Endodermal cell (in vitro differentiated cells): Measurements from ENCODE around the gene GABRG3. TPM values are rescaled to one million over a fixed set of nuclear protein-coding genes. Genes with fewer than 3 reads are reported as not detected.

Experiments used
- DNase-seq: peaks from one replicate; pipeline ENCODE4 v3.0.0-alpha.2; 2017
- H3K27ac ChIP-seq: 2 replicates; pipeline ENCODE4 v1.5.1; 2013; ENCODE audit warnings: mild to moderate bottlenecking, low read depth, low read length, moderate library complexity
- H3K27me3 ChIP-seq: 2 replicates; pipeline ENCODE4 v1.6.1; 2013; ENCODE audit warnings: mild to moderate bottlenecking, low read length, moderate library complexity; ENCODE audit not compliant: insufficient read depth, control insufficient read depth, poor library complexity, severe bottlenecking
- H3K36me3 ChIP-seq: 2 replicates; pipeline ENCODE4 v1.7.0; 2013; ENCODE audit warnings: mild to moderate bottlenecking, low read length, moderate library complexity; ENCODE audit not compliant: control insufficient read depth, insufficient read depth
- H3K4me1 ChIP-seq: one replicate; pipeline ENCODE4 v1.7.0; 2013; ENCODE audit warnings: low read length; ENCODE audit not compliant: control insufficient read depth, insufficient read depth
- H3K4me3 ChIP-seq: 2 replicates; pipeline ENCODE4 v1.5.1; 2013; ENCODE audit warnings: mild to moderate bottlenecking, low read length, moderate library complexity
- H3K9ac ChIP-seq: 2 replicates; pipeline ENCODE4 v1.6.1; 2013; ENCODE audit warnings: mild to moderate bottlenecking, low read length, moderate library complexity; ENCODE audit not compliant: poor library complexity, severe bottlenecking; ENCODE audit errors: extremely low read depth
- H3K9me3 ChIP-seq: 2 replicates; pipeline ENCODE4 v1.6.1; 2013; ENCODE audit warnings: mild to moderate bottlenecking, low read length, moderate library complexity; ENCODE audit not compliant: control insufficient read depth
- H3K27ac Mint-ChIP-seq: 2 replicates; pipeline ENCODE4 v1.8.0; 2020; ENCODE audit warnings: mixed read lengths
- H3K27me3 Mint-ChIP-seq: 2 replicates; pipeline ENCODE4 v1.8.0; 2021; ENCODE audit warnings: mild to moderate bottlenecking, mixed read lengths; ENCODE audit not compliant: insufficient read depth
- H3K36me3 Mint-ChIP-seq: 2 replicates; pipeline ENCODE4 v1.8.0; 2020; ENCODE audit warnings: low read depth, mixed read lengths
- H3K4me1 Mint-ChIP-seq: 2 replicates; pipeline ENCODE4 v1.8.0; 2020; ENCODE audit warnings: mixed read lengths
- H3K4me3 Mint-ChIP-seq: 2 replicates; pipeline ENCODE4 v1.8.0; 2020; ENCODE audit warnings: mild to moderate bottlenecking, moderate library complexity, mixed read lengths
- H3K9me3 Mint-ChIP-seq: 2 replicates; pipeline ENCODE4 v1.8.0; 2020; ENCODE audit warnings: mild to moderate bottlenecking, mixed read lengths
- CTCF ChIP-seq: fragments of 200-600 bp; sonication (generic); conservative IDR thresholded peaks from 2 replicates; pipeline ENCODE4 v1.5.0; 2021; ENCODE audit warnings: antibody characterized with exemption, mild to moderate bottlenecking
- WGBS, 2 experiments: methylation state at CpG; one replicate each; pipeline versions ENCODE4 v1.1.5 to v1.1.7; 2013; ENCODE audit warnings: missing lambda C conversion rate in 2 of 2, mixed read lengths in 1 of 2; ENCODE audit not compliant: insufficient coverage in 1 of 2, insufficient read length in 1 of 2; 5-methylcytosine and 5-hydroxymethylcytosine counted together
- total RNA-seq, 2 donors: library from RNA; stranded (reverse); fragmentation: NEBNext Ultra II Directional in 1 of 2; extraction: Animal tissue kit (Norgen Biotek cat#: 25700) in 1 of 2; gene quantifications; 2 replicates in 1 of 2; 3 replicates in 1 of 2; pipeline ENCODE4 v1.2.1, GENCODE V29; 2021

GABRG3 gene
- total RNA-seq, 2 donors from 2014 or later, result 0.48 to 0.84 TPM

GRCh38 chr15:27176785-27177406 lies 205.9 kb downstream of the GABRG3 start:
- whole genome bisulfite sequencing, 2 experiments, result 93 to 94% methylated on average over 3 to 4 of the region's 4 CpGs

GRCh38 chr15:27179789-27180188 lies 208.8 kb downstream of the GABRG3 start:
- Histone ChIP-seq H3K27me3 (no peaks in the 10 kb centered on the region), H3K9me3 (peaks cover 17% of the 10 kb centered on the region), H3K27ac (no peak overlapping the region), H3K4me3 (no peak overlapping the region), H3K4me1 (no peaks in the 10 kb centered on the region), H3K36me3 (no peaks in the 10 kb centered on the region), H3K9ac (no peak overlapping the region)
- 89 to 91% methylated on average over 7 of the region's 7 CpGs for WGBS, 2 experiments
- Mint-ChIP-seq H3K4me3 (no peak overlapping the region), H3K9me3 (peaks cover 21% of the 10 kb centered on the region), H3K27ac (no peak overlapping the region), H3K4me1 (no peaks in the 10 kb centered on the region), H3K36me3 (no peaks in the 10 kb centered on the region), H3K27me3 (no peaks in the 10 kb centered on the region)
- TF ChIP-seq CTCF, result no peak
- DNase-seq, result no peak

More at GRCh38 chr15:27176785-27177406, 205.9 kb downstream of the GABRG3 start:
- Histone ChIP-seq H3K27ac (no peak overlapping the region), H3K36me3 (no peaks in the 10 kb centered on the region), H3K4me1 (no peaks in the 10 kb centered on the region), H3K27me3 (no peaks in the 10 kb centered on the region), H3K4me3 (no peak overlapping the region), H3K9ac (no peak overlapping the region), H3K9me3 (peaks cover 17% of the 10 kb centered on the region)
- H3K4me1 Mint-ChIP-seq, result no peaks in the 10 kb centered on the region
- no peak overlapping the region for H3K27ac Mint-ChIP-seq
- no peak for TF ChIP-seq CTCF
- H3K4me3 Mint-ChIP-seq, result no peak overlapping the region
- peaks cover 21% of the 10 kb centered on the region for H3K9me3 Mint-ChIP-seq
- no peak for DNase-seq
- no peaks in the 10 kb centered on the region for H3K36me3 Mint-ChIP-seq
- no peaks in the 10 kb centered on the region for H3K27me3 Mint-ChIP-seq

- no peak for DNase-seq
- no peaks in the 10 kb centered on the region for H3K4me1 ChIP-seq
- no peak overlapping the region for H3K4me3 ChIP-seq
- H3K27ac ChIP-seq, result no peak overlapping the region
- H3K27ac Mint-ChIP-seq, result no peak overlapping the region
- H3K9me3 ChIP-seq, result peaks cover 2% of the 10 kb centered on the region
- H3K27me3 Mint-ChIP-seq, result no peaks in the 10 kb centered on the region
- no peaks in the 10 kb centered on the region for H3K36me3 Mint-ChIP-seq
- no peak overlapping the region for H3K9ac ChIP-seq
- no peaks in the 10 kb centered on the region for H3K27me3 ChIP-seq
- peaks cover 13% of the 10 kb centered on the region for H3K9me3 Mint-ChIP-seq
- H3K4me1 Mint-ChIP-seq, result no peaks in the 10 kb centered on the region
- no peaks in the 10 kb centered on the region for H3K36me3 ChIP-seq
- 86 to 98% methylated on average over 11 to 13 of the region's 13 CpGs for WGBS, 2 experiments
- H3K4me3 Mint-ChIP-seq, result no peak overlapping the region
- TF ChIP-seq CTCF, result no peak
Observed at GRCh38 chr15:27182561-27183110, 211.7 kb downstream of the GABRG3 start.
